NCI-H524 (cell line): ENCODE results near the gene OR5W2.
"Not testable (repeated sequence)": the region's sequence is repeated elsewhere in the genome, so short reads cannot be mapped to it uniquely, and the experiment has no call there.

Source experiments
- DNase-seq, 2 experiments: peaks; one replicate each; lab custom pipeline; 2025; lab: John Stamatoyannopoulos, UW

The OR5W2 gene

DNA sequence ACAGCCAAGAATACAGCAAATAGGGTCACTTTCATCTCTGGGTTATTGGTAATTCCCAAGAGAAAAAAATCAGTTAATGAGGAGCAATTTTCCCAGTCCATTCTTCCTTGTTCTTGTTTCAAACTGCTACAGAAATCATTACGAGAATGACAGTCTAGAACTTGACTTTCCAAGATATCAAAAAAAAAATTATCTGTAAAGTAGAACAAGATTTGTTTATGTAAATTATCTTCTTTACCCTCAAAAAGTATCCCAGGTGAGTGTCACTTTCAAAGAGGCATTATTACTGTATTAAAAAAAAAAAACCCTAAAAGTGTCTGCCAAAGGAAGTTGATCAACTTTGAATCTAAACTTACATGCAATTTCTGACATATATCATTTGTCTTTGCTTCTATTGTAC, at the start of gene OR5W2:
Gene OR5W2, minus strand, starts transcription at position 101 of the 400 bp plus-strand sequence. Its CDS starts 0 bp downstream, at position 101.
- DNase-seq, result no peak

DNA sequence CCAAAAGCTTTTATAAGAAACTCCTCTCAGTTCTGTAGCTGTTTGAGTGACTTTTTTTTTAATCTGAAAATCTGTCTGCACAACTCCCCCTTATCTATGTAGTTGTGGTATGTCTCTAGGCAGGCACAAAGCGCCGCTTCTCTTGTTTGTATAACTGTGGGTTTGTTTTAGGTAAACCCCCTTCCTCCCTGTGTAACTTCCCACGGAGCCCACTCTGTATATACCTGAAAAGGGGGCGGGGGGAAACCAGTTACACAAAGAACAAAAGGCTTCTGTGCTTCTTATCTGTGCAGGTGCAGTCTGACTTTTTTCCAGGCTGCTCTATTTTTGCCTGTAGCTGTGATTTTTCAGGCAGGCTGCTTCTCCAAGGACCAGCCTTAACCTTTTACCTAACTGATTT, 42.1 kb upstream of the OR5W2 start:
- DNase-seq, result no peak

DNA sequence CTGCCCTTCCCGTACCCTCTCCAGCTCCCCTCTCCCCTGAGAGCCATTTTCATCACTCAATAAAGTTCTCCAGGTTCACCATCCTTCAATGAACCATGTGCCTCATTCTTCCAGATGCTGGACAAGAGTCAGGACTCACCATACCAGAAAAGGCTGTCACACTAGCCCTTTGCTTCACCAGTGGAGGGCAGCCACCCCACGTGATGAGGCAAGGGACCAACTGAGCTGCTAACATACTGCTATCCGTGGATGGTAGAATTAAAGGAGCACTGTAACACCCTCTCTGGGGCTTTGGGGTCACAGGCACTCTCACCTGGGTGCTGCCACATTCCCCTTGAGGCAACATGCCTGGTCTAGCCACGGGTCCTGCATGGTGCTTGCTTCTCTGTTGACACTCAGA, 34.9 kb upstream of the OR5W2 start:
- no peak for DNase-seq

DNA sequence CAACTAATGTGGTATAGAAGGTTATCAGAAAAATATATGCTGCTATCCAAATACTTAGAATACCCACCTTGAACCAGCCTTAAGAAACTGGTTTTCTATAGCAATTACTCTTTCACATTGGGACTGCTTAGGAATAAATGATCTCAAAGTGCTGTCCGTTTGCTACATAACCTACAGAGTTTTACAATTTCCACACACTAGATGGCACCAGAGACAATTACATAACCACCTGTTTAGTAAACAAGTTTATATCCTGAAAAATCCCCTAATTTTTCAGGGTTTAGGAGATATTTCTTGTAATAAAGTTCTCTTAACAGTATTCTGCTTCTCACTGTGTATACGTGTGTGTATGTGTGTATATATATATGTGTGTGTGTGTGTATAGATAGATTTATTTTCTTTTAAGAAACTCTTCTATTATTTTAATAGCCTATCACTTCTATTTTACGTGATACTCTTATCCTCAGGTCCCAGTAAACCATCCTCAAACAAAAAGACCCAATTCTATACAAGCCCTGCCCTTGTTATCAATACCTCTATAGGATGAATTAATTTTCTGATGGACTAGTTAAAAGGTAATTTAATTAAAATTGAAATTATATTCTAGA, 28.5 kb upstream of the OR5W2 start:
- peak in 1 of 2 experiments; percentile 29 for DNase-seq

DNA sequence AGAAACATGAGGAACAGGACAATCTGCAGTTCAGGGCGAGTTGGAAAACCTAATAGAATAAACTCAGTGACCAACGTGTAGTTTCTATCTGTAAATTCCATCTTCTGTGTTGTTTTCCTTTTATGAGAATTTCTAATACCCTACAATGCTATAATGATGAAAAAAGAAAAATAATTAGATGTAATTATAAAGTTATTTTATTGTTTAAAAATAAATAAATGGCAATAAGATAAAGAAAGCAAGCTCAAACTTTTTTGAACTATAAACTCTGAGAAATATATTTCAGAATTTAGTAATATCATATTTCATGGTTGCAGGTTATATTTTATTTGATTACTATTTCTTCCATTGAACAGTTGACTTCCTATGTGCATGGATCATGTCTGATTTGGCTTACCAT, 21.9 kb upstream of the OR5W2 start, which contains the start of gene OR5I1:
Gene OR5I1, minus strand, starts transcription at position 101 of the 400 bp plus-strand sequence. Its CDS starts 0 bp downstream, at position 101.
- DNase-seq, result no peak

DNA sequence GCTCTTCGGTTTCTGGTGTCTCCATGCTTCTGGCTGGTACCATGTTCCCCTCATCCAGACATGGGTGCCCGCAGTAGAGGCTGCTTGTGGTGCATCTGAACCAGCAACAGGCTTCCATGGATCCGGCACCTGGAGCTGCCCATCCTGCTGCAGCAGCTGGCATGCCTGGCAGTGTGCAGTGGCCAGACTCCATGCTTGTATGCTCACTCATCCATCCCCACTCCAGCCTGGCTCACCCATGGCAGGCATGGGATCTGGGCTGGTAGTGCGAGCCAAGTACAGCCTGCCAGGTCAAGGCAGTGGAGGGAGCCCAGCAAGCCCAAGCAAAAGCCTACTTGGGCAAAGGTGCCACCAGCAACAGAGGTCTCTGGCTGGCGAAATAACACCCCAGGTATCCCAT, 6.2 kb upstream of the OR5W2 start:
- DNase-seq, result no peak

DNA sequence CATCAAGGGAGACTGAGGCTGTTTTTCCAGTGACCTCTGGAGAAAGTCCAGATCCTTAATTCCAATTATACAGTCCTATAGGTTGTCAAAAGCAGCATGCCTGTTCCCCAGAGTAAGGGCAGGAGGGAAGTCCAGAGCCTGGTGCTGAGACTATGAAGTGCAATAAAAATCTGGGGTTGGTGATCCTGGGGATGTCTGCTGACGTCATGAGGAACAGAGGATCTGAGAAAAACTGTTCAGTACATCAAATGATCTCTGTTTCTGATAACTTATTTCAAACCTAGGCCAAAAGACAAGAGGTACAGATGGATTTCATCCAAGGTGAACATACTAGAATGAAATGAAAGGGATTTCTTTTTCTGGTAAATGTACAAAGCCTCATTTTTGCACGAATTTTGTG, 12.1 kb downstream of the OR5W2 start:
- no peak for DNase-seq

DNA sequence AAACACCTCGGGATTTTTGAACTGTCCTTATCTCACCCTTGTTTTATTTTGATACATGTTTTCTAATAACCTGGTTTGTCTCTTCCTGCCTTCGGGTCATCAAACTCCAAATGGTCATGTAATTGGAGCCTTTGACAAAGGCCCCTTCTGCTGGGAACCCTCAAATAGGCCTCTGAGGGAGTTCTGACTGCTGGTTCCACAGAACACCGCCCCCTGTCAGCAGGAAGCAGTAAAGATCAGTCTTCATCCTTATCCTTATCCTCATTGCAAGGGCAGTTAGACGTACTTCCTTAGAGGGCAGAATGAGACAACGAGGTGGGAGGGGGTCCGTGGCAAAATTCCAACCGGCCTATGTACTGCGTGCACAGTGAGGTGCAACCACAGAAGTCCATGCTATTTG, 19.2 kb downstream of the OR5W2 start:
- no peak for DNase-seq

DNA sequence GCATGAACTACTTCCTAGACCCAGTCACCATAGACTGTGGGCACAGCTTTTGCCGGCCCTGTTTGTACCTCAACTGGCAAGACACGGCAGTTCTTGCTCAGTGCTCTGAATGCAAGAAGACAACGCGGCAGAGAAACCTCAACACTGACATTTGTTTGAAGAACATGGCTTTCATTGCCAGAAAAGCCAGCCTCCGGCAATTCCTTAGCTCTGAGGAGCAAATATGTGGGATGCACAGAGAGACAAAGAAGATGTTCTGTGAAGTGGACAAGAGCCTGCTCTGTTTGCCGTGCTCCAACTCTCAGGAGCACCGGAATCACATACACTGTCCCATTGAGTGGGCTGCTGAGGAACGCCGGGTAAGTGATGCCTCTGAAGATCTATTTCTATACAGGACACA, 28.9 kb downstream of the OR5W2 start:
- DNase-seq, result not testable (repeated sequence)

DNA sequence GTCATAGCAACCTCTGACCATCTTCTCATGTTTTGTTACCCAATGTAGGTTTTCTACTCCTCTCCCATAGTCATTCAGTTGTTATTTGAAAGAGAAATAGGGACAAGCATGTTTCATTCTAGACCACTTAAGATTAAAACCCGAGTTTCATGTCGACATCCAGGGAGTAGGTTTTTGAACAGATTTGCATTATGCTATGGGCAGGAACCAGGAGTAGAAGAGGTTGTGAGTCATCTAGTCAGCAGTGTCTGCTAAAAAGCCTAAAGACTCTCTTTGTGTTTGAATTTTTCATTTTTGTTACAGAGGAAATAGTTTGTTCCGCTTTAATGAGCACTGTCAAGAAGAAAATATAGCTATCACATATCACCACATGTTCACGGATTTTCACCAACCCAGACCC, 29.4 kb downstream of the OR5W2 start:
- not testable (repeated sequence) for DNase-seq

DNA sequence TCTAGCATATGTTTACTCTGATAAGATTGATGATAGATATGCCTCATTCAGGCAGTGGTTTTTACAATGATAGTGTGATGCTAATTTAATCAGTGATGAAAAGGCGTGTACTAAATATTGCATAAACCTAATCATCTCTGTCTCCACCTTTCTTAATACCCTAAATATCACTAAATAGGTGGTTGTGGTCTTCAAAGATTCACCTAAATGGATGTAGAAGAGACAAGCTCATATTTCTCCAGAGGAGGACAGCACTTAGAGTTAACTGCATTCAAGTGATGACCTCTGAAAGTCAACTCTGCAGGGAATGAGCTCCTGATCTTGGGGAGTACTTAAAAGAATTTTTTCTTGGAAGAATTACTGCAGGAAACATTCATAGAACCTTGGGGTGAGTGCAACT, 31.4 kb downstream of the OR5W2 start, which contains the start of gene TRIM51:
Gene TRIM51, plus strand, starts transcription at position 301 of the 400 bp plus-strand sequence. CDS start 2,132 bp downstream, outside the sequence.
- DNase-seq, result not testable (repeated sequence)

DNA sequence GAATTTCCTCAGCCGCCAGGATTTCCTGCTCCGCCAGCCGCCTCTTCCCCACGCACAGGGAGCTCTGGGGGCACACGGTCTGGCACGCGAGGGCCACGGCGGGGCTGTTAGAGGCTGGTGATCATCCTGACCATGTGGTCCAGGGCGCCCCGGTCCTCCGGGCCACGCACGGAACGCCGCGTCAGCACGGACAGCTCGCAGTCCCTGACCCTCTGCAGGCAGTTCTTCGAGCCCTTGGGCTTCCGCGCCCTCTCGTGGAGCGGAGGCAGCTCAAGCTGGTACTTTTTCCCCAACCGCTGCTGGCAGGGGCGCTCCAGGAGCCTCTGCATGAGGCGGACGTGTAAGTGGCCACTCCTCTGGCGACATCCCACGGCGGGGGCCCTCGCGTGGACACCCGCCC, 41.2 kb downstream of the OR5W2 start:
- not testable (repeated sequence) for DNase-seq

DNA sequence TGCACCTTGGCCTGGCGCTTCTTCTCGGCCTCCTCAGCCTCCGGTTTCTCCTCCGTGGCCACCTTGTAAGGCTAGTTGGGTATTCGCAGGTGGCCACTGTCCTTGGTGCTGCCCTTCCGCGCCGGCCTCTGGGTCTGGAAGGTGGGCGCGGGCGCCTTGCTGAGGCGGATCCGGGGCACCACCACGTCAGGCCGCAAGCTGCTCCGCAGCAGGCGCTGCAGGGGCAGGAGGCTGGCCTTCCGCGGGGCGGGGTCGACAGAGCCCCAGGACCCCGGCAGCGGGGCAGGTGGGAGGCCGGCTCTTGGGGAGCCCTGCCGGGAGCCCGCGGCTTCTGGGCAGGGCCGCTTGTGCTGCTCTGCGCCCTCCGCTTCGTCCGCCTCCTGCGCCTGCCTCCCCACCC, 41.7 kb downstream of the OR5W2 start:
- DNase-seq, result not testable (repeated sequence)

DNA sequence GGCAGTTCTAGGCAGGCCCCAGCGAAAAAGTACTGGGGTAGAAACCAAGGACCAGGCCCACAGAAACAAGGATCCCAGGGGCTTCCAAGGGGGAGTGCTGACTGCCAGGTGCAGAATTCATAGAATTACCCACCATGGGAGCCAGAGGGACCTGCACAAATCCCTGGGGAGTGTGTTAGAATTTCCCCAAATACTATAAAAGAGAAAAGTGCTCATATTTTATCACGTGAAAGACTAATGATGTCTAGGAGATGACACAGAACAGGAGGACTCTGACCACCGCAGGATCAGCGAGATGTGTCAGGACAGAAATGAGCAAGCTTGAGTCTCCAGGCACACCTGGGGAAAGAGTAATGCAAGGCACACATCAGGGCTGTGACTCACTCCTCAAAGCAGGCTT, 47.0 kb downstream of the OR5W2 start:
- DNase-seq, result not testable (repeated sequence)
